H1 (cell line): ENCODE data around the gene MSI2. TPM values are rescaled to one million over a fixed set of nuclear protein-coding genes. Genes with fewer than 3 reads are reported as not detected.

Experiments
- CTCF ChIA-PET: fragments of 300-600 bp; sonication (Branson Sonifier 250); formaldehyde crosslinking; loops from one replicate; lab custom pipeline; 2021; ENCODE audit not compliant: partially characterized antibody; lab: Charles Lee
- POLR2A ChIA-PET: fragments of 300-600 bp; sonication (Branson Sonifier 250); formaldehyde crosslinking; loops from one replicate; lab custom pipeline; 2021; ENCODE audit warnings: inconsistent platforms; ENCODE audit not compliant: partially characterized antibody; lab: Charles Lee
- DNase-seq, 2 experiments: peaks; one replicate each; pipeline versions ENCODE4 v3.0.0 to v3.0.0-alpha.2; 2010 to 2022; ENCODE audit warnings: low spot score in 2 of 2, low read depth in 1 of 2, mixed read lengths in 1 of 2
- FAIRE-seq: peaks from 2 replicates; lab custom pipeline; 2011; peaks lifted over from hg19 to GRCh38; lab: Jason Lieb, UNC
- H2AFZ ChIP-seq: 2 replicates; pipeline ENCODE4 v1.8.1; 2012; ENCODE audit warnings: low read length, inconsistent platforms
- H2AK5ac ChIP-seq: 2 replicates; pipeline ENCODE4 v1.6.1; 2013; ENCODE audit warnings: low read depth, low read length
- H2BK120ac ChIP-seq: replicated peaks from 2 replicates; pipeline ENCODE3; 2013; ENCODE audit warnings: low read depth, low read length, inconsistent platforms
- H2BK12ac ChIP-seq: 2 replicates; pipeline ENCODE4 v1.6.1; 2013; ENCODE audit warnings: low read depth, low read length
- H2BK15ac ChIP-seq: 2 replicates; pipeline ENCODE4 v1.6.1; 2013; ENCODE audit warnings: low read length
- H2BK20ac ChIP-seq: 2 replicates; pipeline ENCODE4 v1.6.1; 2013; ENCODE audit warnings: low read length
- H2BK5ac ChIP-seq: 2 replicates; pipeline ENCODE4 v1.6.1; 2013; ENCODE audit warnings: low read depth, low read length
- H3K14ac ChIP-seq: 2 replicates; pipeline ENCODE4 v1.6.1; 2013; ENCODE audit warnings: inconsistent platforms; ENCODE audit not compliant: insufficient read length
- H3K18ac ChIP-seq: 2 replicates; pipeline ENCODE4 v1.6.1; 2013; ENCODE audit warnings: low read length; ENCODE audit errors: extremely low read depth
- H3K23ac ChIP-seq: 2 replicates; pipeline ENCODE4 v1.6.1; 2013; ENCODE audit warnings: inconsistent platforms; ENCODE audit not compliant: insufficient read length
- H3K23me2 ChIP-seq: 2 replicates; pipeline ENCODE4 v1.6.1; 2013; ENCODE audit warnings: low read depth, low read length
- H3K27ac ChIP-seq: 2 replicates; pipeline ENCODE4 v1.6.1; 2011; ENCODE audit warnings: low read depth, low read length, inconsistent platforms
- H3K27me3 ChIP-seq, 4 experiments: replicated peaks in 1 of 4; 1 replicate in 1 of 4; 2 replicates in 3 of 4; pipeline versions ENCODE4 v1.6.1 to v1.8.1; 2011 to 2013; ENCODE audit warnings: low read length in 3 of 4, mild to moderate bottlenecking in 3 of 4, inconsistent platforms in 2 of 4, mixed read lengths in 2 of 4, moderate library complexity in 1 of 4; ENCODE audit not compliant: control insufficient read depth in 3 of 4, insufficient read depth in 3 of 4; ENCODE audit errors: extremely low read depth in 1 of 4
- H3K36me3 ChIP-seq, 4 experiments: 2 replicates each; pipeline versions ENCODE4 v1.6.1 to v1.8.1; 2011 to 2013; ENCODE audit warnings: mild to moderate bottlenecking in 4 of 4, low read length in 3 of 4, moderate library complexity in 2 of 4, control low read depth in 1 of 4, inconsistent platforms in 1 of 4; ENCODE audit not compliant: insufficient read depth in 4 of 4, control insufficient read depth in 2 of 4
- H3K4ac ChIP-seq: replicated peaks from 2 replicates; pipeline ENCODE3; 2013; ENCODE audit warnings: low read length, low read depth, mixed read lengths, inconsistent platforms; ENCODE audit not compliant: insufficient read length
- H3K4me1 ChIP-seq, 4 experiments: replicated peaks in 1 of 4; 1 replicate in 1 of 4; 2 replicates in 3 of 4; pipeline versions ENCODE4 v1.6.1 to v1.8.1; 2011 to 2013; ENCODE audit warnings: low read length in 3 of 4, inconsistent platforms in 2 of 4, mixed read lengths in 1 of 4; ENCODE audit not compliant: insufficient read depth in 4 of 4, control insufficient read depth in 3 of 4
- H3K4me2 ChIP-seq, 2 experiments: 2 replicates each; pipeline versions ENCODE4 v1.6.1 to v1.8.1; 2011 to 2013; ENCODE audit warnings: low read depth in 2 of 2, low read length in 2 of 2, control low read depth in 1 of 2, inconsistent platforms in 1 of 2, mild to moderate bottlenecking in 1 of 2; ENCODE audit not compliant: insufficient read depth in 1 of 2
- H3K4me3 ChIP-seq, 4 experiments: fragments of 200-600, 300-600 bp in 1 of 4; sonication (generic), shearing (Covaris generic), sonication (Bioruptor Twin) in 1 of 4; 2 replicates each; pipeline versions ENCODE4 v1.5.1 to v1.8.1; 2011 to 2016; ENCODE audit warnings: low read length in 4 of 4, low read depth in 3 of 4, control low read depth in 2 of 4, inconsistent platforms in 2 of 4, mild to moderate bottlenecking in 2 of 4, mixed read lengths in 1 of 4, moderate library complexity in 1 of 4; ENCODE audit not compliant: insufficient read depth in 2 of 4; ENCODE audit errors: extremely low read depth in 1 of 4
- H3K56ac ChIP-seq: replicated peaks from 2 replicates; pipeline ENCODE3; 2013; ENCODE audit warnings: low read depth, mild to moderate bottlenecking, mixed read lengths, low read length, inconsistent platforms; ENCODE audit not compliant: insufficient read length
- H3K79me1 ChIP-seq: 2 replicates; pipeline ENCODE4 v1.6.1; 2013; ENCODE audit warnings: low read depth, low read length, control low read depth
- H3K79me2 ChIP-seq, 2 experiments: 2 replicates each; pipeline versions ENCODE4 v1.6.1 to v1.8.1; 2012 to 2013; ENCODE audit warnings: low read length in 2 of 2, mild to moderate bottlenecking in 2 of 2, inconsistent platforms in 1 of 2; ENCODE audit not compliant: insufficient read depth in 2 of 2, control insufficient read depth in 1 of 2
- H3K9ac ChIP-seq, 4 experiments: replicated peaks in 1 of 4; 1 replicate in 1 of 4; 2 replicates in 3 of 4; pipeline versions ENCODE4 v1.6.1 to v1.8.1; 2011 to 2013; ENCODE audit warnings: low read depth in 3 of 4, low read length in 3 of 4, control low read depth in 2 of 4, mild to moderate bottlenecking in 2 of 4, moderate library complexity in 2 of 4, inconsistent platforms in 1 of 4; ENCODE audit errors: extremely low read depth in 1 of 4
- H3K9me3 ChIP-seq, 2 experiments: 2 replicates each; pipeline versions ENCODE4 v1.6.1 to v1.8.1; 2012 to 2013; ENCODE audit warnings: mild to moderate bottlenecking in 2 of 2, moderate library complexity in 2 of 2, control low read depth in 1 of 2, inconsistent platforms in 1 of 2, low read depth in 1 of 2, low read length in 1 of 2, mixed read lengths in 1 of 2; ENCODE audit not compliant: insufficient read depth in 2 of 2
- H4K20me1 ChIP-seq, 2 experiments: replicated peaks in 1 of 2; 2 replicates each; pipeline versions ENCODE3 to v1.8.1; 2011 to 2013; ENCODE audit warnings: inconsistent platforms in 2 of 2, low read length in 2 of 2, mild to moderate bottlenecking in 1 of 2; ENCODE audit not compliant: insufficient read depth in 2 of 2, control insufficient read depth in 1 of 2
- H4K5ac ChIP-seq: 2 replicates; pipeline ENCODE4 v1.6.1; 2013; ENCODE audit warnings: low read length, low read depth, mixed read lengths, inconsistent platforms; ENCODE audit not compliant: insufficient read length
- H4K8ac ChIP-seq: 2 replicates; pipeline ENCODE4 v1.8.0; 2013; ENCODE audit warnings: mild to moderate bottlenecking, moderate library complexity, low read length, inconsistent platforms; ENCODE audit not compliant: insufficient read depth; ENCODE audit errors: extremely low read depth
- H4K91ac ChIP-seq: replicated peaks from 2 replicates; pipeline ENCODE3; 2013; ENCODE audit warnings: low read length, mixed read lengths, inconsistent platforms; ENCODE audit not compliant: insufficient read length
- ATF2 ChIP-seq: IDR thresholded peaks from 2 replicates; pipeline ENCODE4 v1.6.1; 2012; ENCODE audit warnings: low read length, inconsistent platforms
- BCL11A ChIP-seq, 2 experiments: IDR thresholded peaks; one replicate each; pipeline ENCODE4 v1.6.1; 2011; ENCODE audit warnings: low read depth in 2 of 2, low read length in 2 of 2, mild to moderate bottlenecking in 2 of 2
- CREB1 ChIP-seq: IDR thresholded peaks from 2 replicates; pipeline ENCODE4 v1.6.1; 2012; ENCODE audit warnings: inconsistent platforms
- KDM4A ChIP-seq: IDR thresholded peaks from one replicate; pipeline ENCODE4 v1.7.1; 2012; ENCODE audit warnings: low read depth, mild to moderate bottlenecking, moderate library complexity, low read length, inconsistent platforms; ENCODE audit not compliant: severe bottlenecking
- KDM5A ChIP-seq: fragments of 200-600 bp; IDR thresholded peaks from 2 replicates; pipeline ENCODE4 v1.7.1; 2012; ENCODE audit warnings: mild to moderate bottlenecking, low read length, inconsistent platforms, mixed read lengths
- POU5F1 ChIP-seq: IDR thresholded peaks from 2 replicates; pipeline ENCODE4 v1.6.1; 2011; ENCODE audit warnings: low read depth, mild to moderate bottlenecking, low read length, moderate library complexity
- RNF2 ChIP-seq: fragments of 200-900, 300-1000 bp; sonication (generic); IDR thresholded peaks from 2 replicates; pipeline ENCODE4 v1.7.1; 2016; ENCODE audit warnings: borderline replicate concordance, low read depth, mild to moderate bottlenecking, antibody characterized with exemption, low read length; ENCODE audit not compliant: poor library complexity, severe bottlenecking; ENCODE audit errors: missing control alignments
- SP2 ChIP-seq: IDR thresholded peaks from 2 replicates; pipeline ENCODE4 v1.6.1; 2012; ENCODE audit warnings: mild to moderate bottlenecking, low read length, inconsistent platforms
- WGBS, 2 experiments: shearing (Covaris generic) in 1 of 2; methylation state at CpG; one replicate each; pipeline versions ENCODE4 v1.1.6 to v1.1.7; 2013 to 2015; ENCODE audit warnings: low lambda C conversion rate in 2 of 2, mixed read lengths in 2 of 2, inconsistent platforms in 1 of 2, low coverage in 1 of 2, missing lambda C conversion rate in 1 of 2; ENCODE audit not compliant: insufficient replicate concordance in 2 of 2, insufficient coverage in 1 of 2, insufficient read length in 1 of 2; ENCODE audit errors: extremely low coverage in 1 of 2, missing lambda C conversion rate in 1 of 2; 5-methylcytosine and 5-hydroxymethylcytosine counted together
- polyA plus RNA-seq, 7 experiments: library from polyadenylated mRNA; depleted of rRNA in 3 of 7; stranded (reverse) in 5 of 7; unstranded in 2 of 7; fragments of >200 nt in 5 of 7; fragments of 200-250 nt in 2 of 7; gene quantifications; 1 replicate in 5 of 7; 2 replicates in 1 of 7; 4 replicates in 1 of 7; pipeline versions ENCODE4 v1.2.1 to v1.2.3, GENCODE V29; 2011 to 2013; ENCODE audit warnings: missing spikeins in 2 of 7, mixed read lengths in 2 of 7
- total RNA-seq: library from RNA; stranded (reverse); fragmentation: NEBNext Ultra II Directional; extraction: Animal tissue kit (Norgen Biotek cat#: 25700); gene quantifications from 2 replicates; pipeline ENCODE4 v1.2.1, GENCODE V29; 2021

MSI2 gene
- total and polyA plus RNA-seq, 2 of the 8 experiments (the other 6 are each of a cell fraction or from before 2014, with no cell fraction given) = 36.7 to 80.6 TPM

GRCh38 chr17:57329380-57330214, 73.3 kb downstream of the MSI2 start:
- H3K4me1 ChIP-seq = peaks cover 0 to 12% (median 8%) of the 10 kb centered on the region in 4 experiments; a peak in 6 of 7 replicates
- H4K8ac ChIP-seq = no peak overlapping the region
- H4K5ac ChIP-seq = no peak overlapping the region
- no peaks in the 10 kb centered on the region for H3K27me3 ChIP-seq
- H3K79me1 ChIP-seq = peaks cover 5% of the 10 kb centered on the region
- DNase-seq (no peak), FAIRE-seq (no peak)
- peaks cover 3% of the 10 kb centered on the region; the same call in 1 of the 2 replicates for H3K23me2 ChIP-seq
- H3K56ac ChIP-seq = no peak overlapping the region
- ChIA-PET POLR2A (no interaction called here), CTCF (interaction anchor here (0.6 to 1.2 kb wide), 4 partner anchors 28 to 86 kb away, joined by 3 to 5 read pairs (median 3); no protein-coding TSS in a partner anchor)
- no peak overlapping the region for H2AFZ ChIP-seq
- H3K4ac ChIP-seq = no peak overlapping the region
- no peak for TF ChIP-seq POU5F1
- TF ChIP-seq KDM4A = no peak
- no peak for TF ChIP-seq SP2
- TF ChIP-seq ATF2 = no peak
- no peak for TF ChIP-seq KDM5A
- TF ChIP-seq CREB1 = no peak
- TF ChIP-seq BCL11A (IDR thresholded peaks at IDR 0.05; ENCODE audit: low read depth in 2 of 2, low read length in 2 of 2) = no peak
- TF ChIP-seq RNF2 = no peak
- H3K14ac ChIP-seq = no peak overlapping the region
- H2BK120ac ChIP-seq = no peak overlapping the region
- H4K20me1 ChIP-seq = peaks cover 4 to 20% of the 10 kb centered on the region in 2 experiments
- H2BK20ac ChIP-seq = no peak overlapping the region
- no peak overlapping the region for H4K91ac ChIP-seq
- H2AK5ac ChIP-seq = no peak overlapping the region
- H3K18ac ChIP-seq = no peak overlapping the region
- H3K23ac ChIP-seq = no peak overlapping the region
- H3K79me2 ChIP-seq = peaks cover 0 to 58% of the 10 kb centered on the region in 2 experiments; a peak in 3 of 4 replicates
- H3K4me2 ChIP-seq = no peak overlapping the region
- H3K4me3 ChIP-seq = no peak overlapping the region
- peaks cover 0 to 3% (median 0%) of the 10 kb centered on the region in 4 experiments; a peak in 1 of 8 replicates for H3K36me3 ChIP-seq
- 91% methylated on average over 9 of the region's 9 CpGs; no CpG with 5 or more reads in 1 of the 2 experiments for WGBS, 2 experiments
- no peak overlapping the region for H2BK5ac ChIP-seq
- H2BK15ac ChIP-seq = no peak overlapping the region
- H3K27ac ChIP-seq = no peak overlapping the region
- H2BK12ac ChIP-seq = no peak overlapping the region
- H3K9me3 ChIP-seq = no peaks in the 10 kb centered on the region
- no peak overlapping the region for H3K9ac ChIP-seq
